GM12874 (cell line): ENCODE results near the gene ISCA2.

Source experiments
- TF ChIP-seq, protein P1 (sequence below): IDR thresholded peaks from 2 replicates; pipeline ENCODE4 v1.5.1; 2011; ENCODE audit warnings: low read depth, mild to moderate bottlenecking, control low read depth, low read length, moderate library complexity; ENCODE audit not compliant: insufficient read depth

ISCA2 gene

DNA sequence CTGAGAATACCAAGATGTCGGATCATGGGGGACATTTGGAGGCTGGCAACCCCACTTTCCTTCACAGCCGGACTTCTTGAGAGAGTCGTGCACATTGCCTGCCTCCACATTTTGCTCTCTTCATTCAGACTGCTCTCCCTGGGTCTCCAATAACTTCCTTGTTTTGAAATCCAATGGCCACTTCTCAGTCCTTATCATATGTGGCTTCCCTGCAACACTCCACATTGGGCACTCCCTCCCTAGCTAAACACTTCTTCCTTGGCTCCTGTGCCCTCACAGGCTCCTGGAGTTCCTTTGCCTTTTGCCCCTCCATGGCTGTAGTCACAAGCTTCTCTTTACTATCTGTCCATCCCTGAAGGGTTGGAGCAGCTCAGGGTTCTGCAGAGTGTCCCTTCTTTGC, 30.6 kb upstream of the ISCA2 start:
- TF ChIP-seq, protein P1, sequence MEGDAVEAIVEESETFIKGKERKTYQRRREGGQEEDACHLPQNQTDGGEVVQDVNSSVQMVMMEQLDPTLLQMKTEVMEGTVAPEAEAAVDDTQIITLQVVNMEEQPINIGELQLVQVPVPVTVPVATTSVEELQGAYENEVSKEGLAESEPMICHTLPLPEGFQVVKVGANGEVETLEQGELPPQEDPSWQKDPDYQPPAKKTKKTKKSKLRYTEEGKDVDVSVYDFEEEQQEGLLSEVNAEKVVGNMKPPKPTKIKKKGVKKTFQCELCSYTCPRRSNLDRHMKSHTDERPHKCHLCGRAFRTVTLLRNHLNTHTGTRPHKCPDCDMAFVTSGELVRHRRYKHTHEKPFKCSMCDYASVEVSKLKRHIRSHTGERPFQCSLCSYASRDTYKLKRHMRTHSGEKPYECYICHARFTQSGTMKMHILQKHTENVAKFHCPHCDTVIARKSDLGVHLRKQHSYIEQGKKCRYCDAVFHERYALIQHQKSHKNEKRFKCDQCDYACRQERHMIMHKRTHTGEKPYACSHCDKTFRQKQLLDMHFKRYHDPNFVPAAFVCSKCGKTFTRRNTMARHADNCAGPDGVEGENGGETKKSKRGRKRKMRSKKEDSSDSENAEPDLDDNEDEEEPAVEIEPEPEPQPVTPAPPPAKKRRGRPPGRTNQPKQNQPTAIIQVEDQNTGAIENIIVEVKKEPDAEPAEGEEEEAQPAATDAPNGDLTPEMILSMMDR: no peak

DNA sequence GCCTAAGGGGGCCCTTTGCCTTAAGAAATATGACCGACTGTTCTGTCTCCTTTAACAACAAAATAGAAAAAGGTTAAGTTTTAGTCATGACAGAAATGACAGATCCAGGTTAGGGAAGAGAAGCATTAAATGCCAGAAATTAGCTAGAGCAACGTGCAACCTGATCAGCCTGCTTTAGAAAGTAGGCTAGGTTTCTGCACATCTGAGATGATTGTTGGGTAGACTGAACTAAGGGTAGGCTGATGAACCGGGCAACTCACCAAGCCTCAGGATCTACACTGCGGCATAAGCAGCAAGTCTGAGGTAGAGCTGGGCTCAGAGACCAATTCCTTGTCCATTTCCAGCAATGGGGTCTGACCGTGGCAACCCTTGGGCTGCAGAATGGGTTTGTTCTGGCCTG, 29.9 kb upstream of the ISCA2 start:
- TF ChIP-seq, protein P1: no peak

DNA sequence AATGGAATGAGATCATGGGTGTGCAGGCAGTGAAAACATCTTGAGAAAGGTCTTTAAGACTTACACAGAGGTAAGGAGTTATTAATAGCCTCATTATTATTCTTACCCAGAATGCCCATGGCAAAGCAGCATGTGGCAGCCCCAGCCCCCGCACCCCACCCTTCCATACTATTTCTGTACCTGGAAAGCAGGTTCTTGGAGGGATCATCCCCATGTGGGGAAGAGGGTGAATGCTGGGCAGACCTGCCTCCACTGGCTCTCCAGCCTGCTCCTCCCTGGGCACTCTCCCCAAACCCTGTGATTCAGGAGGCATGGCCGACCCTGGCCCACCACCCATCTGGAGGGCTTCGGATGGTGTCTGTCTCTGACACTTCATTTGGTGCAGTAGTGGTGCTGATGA, 28.8 kb upstream of the ISCA2 start:
- TF ChIP-seq, protein P1: no peak

DNA sequence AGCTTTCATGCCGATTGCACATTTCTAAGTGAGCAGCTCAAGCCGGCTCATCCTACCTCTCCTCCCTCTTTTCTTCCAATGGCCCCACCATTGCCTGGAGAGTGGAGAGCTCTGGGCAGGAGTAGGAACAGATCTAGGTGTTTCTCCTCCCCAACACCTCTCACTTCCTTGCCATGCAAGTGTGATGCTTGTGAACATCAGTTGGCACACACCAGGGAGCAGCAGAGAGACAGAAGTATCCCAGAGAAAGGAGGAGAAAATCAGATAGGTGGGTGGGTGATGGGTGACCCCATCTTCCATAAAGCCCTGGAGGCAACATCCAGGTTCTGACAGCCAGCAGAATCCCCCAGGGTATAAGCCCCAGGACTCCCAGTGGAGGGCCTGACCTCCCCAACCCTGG, 28.2 kb upstream of the ISCA2 start:
- TF ChIP-seq, protein P1: no peak

DNA sequence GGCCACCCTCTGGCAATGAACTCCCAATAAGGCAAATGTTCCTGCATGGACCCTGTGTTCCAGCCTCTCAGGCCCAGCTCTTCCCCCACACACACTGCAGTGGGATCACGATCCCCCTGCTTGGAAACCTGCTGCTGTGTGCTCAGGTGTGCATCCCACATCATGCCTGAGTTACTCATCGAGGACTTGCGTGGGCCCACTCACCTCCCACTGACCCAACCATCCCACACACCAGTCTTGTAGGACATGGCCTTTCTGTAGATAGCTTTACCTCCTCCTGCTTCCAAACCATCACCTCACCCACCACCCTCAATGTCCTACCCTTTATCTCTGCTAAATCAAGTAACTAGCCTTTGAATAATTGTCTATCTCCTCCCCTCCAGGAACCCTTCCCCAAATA, 25.1 kb upstream of the ISCA2 start:
- TF ChIP-seq, protein P1: no peak

DNA sequence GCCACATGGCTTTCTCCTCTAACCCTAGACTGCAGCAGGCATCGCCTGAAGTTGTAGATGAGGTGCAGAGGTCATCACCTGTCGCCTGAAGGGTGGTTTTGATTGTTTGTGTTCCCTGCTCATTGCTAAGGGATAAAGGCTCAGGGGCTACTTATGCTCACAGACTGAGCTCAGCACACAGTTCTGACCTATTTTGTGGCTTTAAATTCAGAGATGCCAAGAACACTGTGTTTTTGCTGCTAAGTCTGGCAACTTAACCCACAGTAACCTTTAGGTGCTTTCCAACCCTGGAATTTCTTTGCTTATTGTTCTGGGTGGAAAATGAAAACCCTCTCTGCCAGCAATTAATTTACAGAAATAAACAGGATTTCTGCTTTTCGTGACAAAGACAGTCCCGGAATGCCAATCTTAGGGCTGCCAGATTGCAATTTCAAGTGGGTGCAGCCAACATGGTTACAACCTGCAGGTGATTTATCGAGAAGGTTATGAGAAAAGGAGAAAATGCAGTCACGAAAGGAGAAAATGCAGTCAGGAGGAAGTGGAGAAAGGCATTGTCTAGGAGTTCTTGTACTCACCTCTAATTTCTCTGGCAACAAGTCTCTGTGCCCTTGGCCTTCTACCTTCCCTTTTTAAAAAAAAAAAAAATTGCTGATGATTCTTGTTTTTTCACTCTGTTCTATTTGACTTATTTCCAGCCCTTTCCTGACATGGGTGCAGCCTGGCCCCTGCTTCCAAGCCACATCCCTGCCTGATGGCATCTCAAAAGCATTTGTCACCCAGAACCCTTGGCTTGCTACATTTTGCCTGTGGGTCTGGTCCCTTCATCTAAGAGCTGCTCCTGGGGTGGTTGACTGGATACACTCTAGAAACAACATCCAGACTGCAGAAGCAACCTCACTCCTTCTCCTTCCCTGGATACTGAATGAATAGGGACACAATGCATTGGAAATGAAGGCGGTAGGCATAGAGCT, 23.7 kb upstream of the ISCA2 start:
- TF ChIP-seq, protein P1: no peak

DNA sequence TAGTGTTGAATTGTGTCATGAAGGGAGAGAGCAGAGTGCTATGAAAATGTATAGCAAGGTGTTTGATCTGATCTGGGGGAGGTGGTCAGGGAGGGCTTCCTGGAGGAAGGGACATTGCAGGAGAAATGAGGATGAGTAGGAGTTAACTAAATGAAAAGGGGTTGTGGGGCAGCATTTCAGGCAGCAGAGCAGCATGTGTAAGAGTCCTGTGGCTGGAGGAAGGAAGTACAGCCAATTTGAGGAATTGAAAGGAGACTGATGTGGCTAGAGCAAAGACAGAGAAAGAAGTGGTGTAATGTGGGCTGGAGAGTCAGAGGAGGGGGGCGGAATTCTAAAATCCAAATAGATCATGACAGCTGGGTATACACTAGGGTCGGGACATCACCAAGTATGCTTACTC, 21.0 kb upstream of the ISCA2 start:
- TF ChIP-seq, protein P1: no peak
